ENCODE results near the gene TSR1.

The TSR1 gene

GRCh38 chr17:2289878-2290478, 46.3 kb downstream of the TSR1 start:
- DNase-seq (ENCODE audit: extremely low read depth in 1 of 2, low read depth in 1 of 2): no peak

- DNase-seq (ENCODE audit: extremely low read depth in 1 of 2, low read depth in 1 of 2): no peak
These were observed 53.0 kb downstream of the TSR1 start for GRCh38 chr17:2283302-2283701.

DNA sequence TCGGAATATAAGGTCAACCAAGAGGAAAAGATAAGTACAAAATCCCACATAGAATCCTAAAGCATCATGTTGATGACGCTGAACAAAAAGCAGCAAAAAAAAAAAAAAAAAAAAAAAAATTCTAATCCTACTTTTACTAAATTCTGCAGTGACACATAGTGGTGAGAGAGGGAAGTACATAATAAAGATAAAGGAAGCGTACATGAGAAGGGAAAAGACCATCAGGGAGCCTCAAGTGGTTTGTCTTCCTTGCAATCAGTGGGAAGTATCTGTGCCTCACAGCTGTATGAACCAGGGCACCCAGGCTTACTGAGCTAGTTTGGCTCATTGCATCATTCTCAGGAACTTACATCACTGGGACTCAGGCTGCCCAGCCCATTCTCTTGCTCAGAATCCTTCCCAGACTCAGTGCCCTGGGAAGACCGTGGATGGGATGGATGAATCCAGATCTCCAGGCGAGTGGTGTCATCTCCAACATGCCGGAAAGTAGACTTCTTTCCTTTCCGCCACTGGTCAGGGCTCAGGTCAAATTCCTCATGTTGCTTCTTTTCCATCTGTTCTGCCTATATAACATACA, 53.9 kb downstream of the TSR1 start:
- no peak for DNase-seq (ENCODE audit: extremely low read depth in 1 of 2, low read depth in 1 of 2)

DNA sequence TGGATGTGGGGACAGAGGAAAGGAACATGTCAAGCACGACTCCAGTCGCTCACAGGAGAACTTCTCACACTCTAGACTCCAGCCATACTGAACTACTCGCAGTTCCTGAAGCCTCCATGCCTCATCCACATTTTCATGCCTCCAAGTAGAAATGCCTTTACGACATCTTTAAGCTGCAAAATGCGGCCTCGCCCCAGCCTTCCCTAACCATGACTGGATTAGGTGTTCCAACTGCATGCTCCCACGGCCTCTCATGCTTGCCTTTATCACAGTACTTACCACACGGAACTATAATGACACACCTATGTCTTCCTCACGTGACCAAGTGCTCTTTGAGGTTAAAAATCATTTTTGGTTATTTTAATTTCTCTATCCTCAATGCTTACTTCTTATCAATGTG, 56.5 kb downstream of the TSR1 start:
- DNase-seq (ENCODE audit: extremely low read depth in 1 of 2, low read depth in 1 of 2): no peak

DNA sequence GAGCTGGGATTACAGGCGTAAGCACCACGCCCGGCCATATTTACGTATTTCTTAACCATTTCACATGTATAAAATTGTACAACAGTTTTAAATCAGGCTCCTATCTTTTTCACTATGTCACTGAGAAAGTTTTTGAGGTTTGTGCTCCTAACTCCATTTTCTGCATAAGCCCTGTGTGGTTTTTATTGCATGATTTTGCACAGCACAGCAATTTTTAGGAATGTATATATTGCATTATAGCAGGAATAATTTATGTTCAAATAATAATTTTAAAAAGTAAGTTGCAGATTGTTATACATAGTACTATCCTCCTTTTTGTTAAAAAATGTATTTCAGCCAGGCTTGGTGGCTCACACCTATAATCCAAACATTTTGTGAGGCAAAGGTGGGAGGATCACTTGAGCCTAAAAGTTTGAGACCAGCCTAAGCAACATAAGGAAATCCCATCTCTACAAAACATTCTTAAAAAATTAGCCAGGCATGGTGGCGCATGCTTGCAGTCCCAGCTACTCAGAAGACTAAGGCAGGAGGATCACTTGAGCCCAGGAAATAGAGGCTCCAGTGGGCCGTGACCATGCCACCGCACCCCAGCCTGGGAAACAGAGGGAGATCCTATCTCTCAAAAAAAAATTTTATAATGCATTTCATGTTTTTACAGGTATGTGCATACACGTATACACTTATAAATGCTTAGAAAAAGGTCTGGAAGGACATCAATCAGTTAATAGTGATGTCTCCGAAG, 58.7 kb downstream of the TSR1 start:
- DNase-seq (ENCODE audit: extremely low read depth in 1 of 2, low read depth in 1 of 2): no peak

- no peak for DNase-seq (ENCODE audit: extremely low read depth in 1 of 2, low read depth in 1 of 2)
These were observed 60.5 kb downstream of the TSR1 start for GRCh38 chr17:2275722-2276121.

DNA sequence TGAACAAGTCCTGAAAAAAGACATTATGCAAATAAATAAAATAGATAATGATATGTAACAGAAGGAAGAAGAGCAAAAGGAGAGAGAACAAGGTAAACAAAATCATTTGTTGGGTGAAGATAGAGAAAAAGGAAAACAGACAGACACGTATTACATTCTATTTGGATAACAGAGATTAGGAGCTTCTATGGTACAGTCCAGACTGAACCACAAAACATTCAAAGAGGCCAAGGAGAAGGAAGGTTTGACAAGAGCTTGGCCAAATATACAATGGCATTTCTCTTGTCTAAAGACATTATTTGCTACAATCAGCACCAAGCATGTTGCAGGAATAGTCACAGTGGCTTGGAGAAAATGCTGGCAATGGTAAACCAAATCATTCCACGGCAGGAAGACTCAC, 61.8 kb downstream of the TSR1 start:
- no peak for DNase-seq (ENCODE audit: extremely low read depth in 1 of 2, low read depth in 1 of 2)
